Sigmoid colon (tissue), 4 donors: ENCODE results near the gene ERGIC1.

Experiments used
- CTCF ChIP-seq, 4 experiments: fragments of 450-650 bp in 3 of 4; fragments of 200-600 bp in 1 of 4; IDR thresholded peaks; one replicate each; pipeline ENCODE4 v1.5.1; 2016 to 2019; ENCODE audit warnings: antibody characterized with exemption in 4 of 4, mild to moderate bottlenecking in 3 of 4, moderate library complexity in 2 of 4
- POLR2A ChIP-seq, 2 donors: fragments of 450-650 bp; IDR thresholded peaks; one replicate each; pipeline ENCODE4 v1.6.1; 2016; ENCODE audit warnings: antibody characterized with exemption in 2 of 2, mild to moderate bottlenecking in 2 of 2, moderate library complexity in 2 of 2
- POLR2AphosphoS5 ChIP-seq, 4 donors: sonication (generic); formaldehyde crosslinking; IDR thresholded peaks; one replicate each; pipeline ENCODE4 v1.6.1; 2017; ENCODE audit warnings: antibody characterized with exemption in 4 of 4

GRCh38 chr5:172929371-172929838 lies 95.4 kb downstream of the ERGIC1 start:
- TF ChIP-seq CTCF (IDR thresholded peaks at IDR 0.05), result no peak
- no peak for TF ChIP-seq POLR2A (IDR thresholded peaks at IDR 0.05)
- no peak for TF ChIP-seq POLR2AphosphoS5 (IDR thresholded peaks at IDR 0.05)
